ENCODE data around the gene PPDPF. TPM values are rescaled to one million over a fixed set of nuclear protein-coding genes. Genes with fewer than 3 reads are reported as not detected.
A peak's percentile ranks its signal among the peaks of the same experiment; 100 is the strongest.

Gene PPDPF
- total RNA-seq, 2 experiments from 2014 or later, result 34.9 to 117 TPM

- H3K27ac ChIP-seq (ENCODE audit: low read depth, low read length, poor library complexity, severe bottlenecking), result no peak overlapping the region
- no peak for TF ChIP-seq EZH2phosphoT487 (IDR thresholded peaks at IDR 0.05; ENCODE audit: borderline replicate concordance, low read depth, low read length)
- TF ChIP-seq CTCF (conservative IDR thresholded peaks at IDR 0.05; ENCODE audit: low read length), result no peak
- no peak for DNase-seq (ENCODE audit: low spot score)
- H3K36me3 ChIP-seq (ENCODE audit: insufficient read depth, low read length), result peaks cover 21% of the 10 kb centered on the region
- ChIA-PET CTCF (ENCODE audit: unreplicated experiment) (no interaction called here), POLR2A (no interaction called here)
- peaks cover 11% of the 10 kb centered on the region for H3K4me1 ChIP-seq (ENCODE audit: insufficient read depth, low read length, poor library complexity, severe bottlenecking)
- no peaks in the 10 kb centered on the region for H3K9me2 ChIP-seq (ENCODE audit: insufficient read depth, low read length)
- no TSS peak for BruUV-seq (replicated peaks)
- H4K20me1 ChIP-seq (ENCODE audit: insufficient read depth, low read length), result no peaks in the 10 kb centered on the region
- intact Hi-C loops (cut with micrococcal nuclease; ENCODE audit: unreplicated experiment), result no loop called here
- H3K4me3 ChIP-seq (ENCODE audit: low read depth, low read length, poor library complexity, severe bottlenecking), result no peak overlapping the region
- no peaks in the 10 kb centered on the region; the same call in 1 of the 2 replicates for H3K79me2 ChIP-seq (ENCODE audit: insufficient read depth, low read depth, low read length)
- H2AFZ ChIP-seq (ENCODE audit: low read length), result no peak overlapping the region
- peaks cover 6% of the 10 kb centered on the region; the same call in 1 of the 2 replicates for H3K9me3 ChIP-seq (ENCODE audit: low read length)
- no peak overlapping the region; the same call in 1 of the 2 replicates for H3K4me2 ChIP-seq (ENCODE audit: low read length)
Observed at GRCh38 chr20:63518946-63519667, 1.5 kb upstream of the PPDPF start.

- peak overlapping the region; percentile 95 for H3K4me3 ChIP-seq (ENCODE audit: low read depth, low read length, poor library complexity, severe bottlenecking)
- no peak overlapping the region for H3K27ac ChIP-seq (ENCODE audit: low read depth, low read length, poor library complexity, severe bottlenecking)
- H2AFZ ChIP-seq (ENCODE audit: low read length), result peak overlapping the region; percentile 84
- peaks cover 6% of the 10 kb centered on the region; the same call in 1 of the 2 replicates for H3K9me3 ChIP-seq (ENCODE audit: low read length)
- peak overlapping the region; percentile 100 for H3K4me2 ChIP-seq (ENCODE audit: low read length)
- BruUV-seq (replicated peaks), result no TSS peak
- TF ChIP-seq EZH2phosphoT487 (IDR thresholded peaks at IDR 0.05; ENCODE audit: borderline replicate concordance, low read depth, low read length) (no peak), CTCF (conservative IDR thresholded peaks at IDR 0.05; ENCODE audit: low read length) (peak; percentile 40; the same call in 1 of the 2 replicates)
- H3K79me2 ChIP-seq (ENCODE audit: insufficient read depth, low read depth, low read length), result no peaks in the 10 kb centered on the region; the same call in 1 of the 2 replicates
- H3K9me2 ChIP-seq (ENCODE audit: insufficient read depth, low read length), result no peaks in the 10 kb centered on the region
- intact Hi-C loops (cut with micrococcal nuclease; ENCODE audit: unreplicated experiment), result loop anchor here (2.0 kb wide), 1 partner anchor 23 kb away; no protein-coding TSS in a partner anchor
- H3K36me3 ChIP-seq (ENCODE audit: insufficient read depth, low read length), result peaks cover 21% of the 10 kb centered on the region
- peak; percentile 55 for DNase-seq (ENCODE audit: low spot score)
- no peaks in the 10 kb centered on the region for H4K20me1 ChIP-seq (ENCODE audit: insufficient read depth, low read length)
- peaks cover 11% of the 10 kb centered on the region for H3K4me1 ChIP-seq (ENCODE audit: insufficient read depth, low read length, poor library complexity, severe bottlenecking)
- CTCF ChIA-PET (ENCODE audit: unreplicated experiment), result interaction anchor here (0.6 kb wide), 1 partner anchor 1631 kb away, joined by 5 read pairs; no protein-coding TSS in a partner anchor
- POLR2A ChIA-PET, result interaction anchor here (0.6 to 1.0 kb wide), 3 partner anchors 24 to 60 kb away, joined by 3 to 4 read pairs (median 3); no protein-coding TSS in a partner anchor
Observed at GRCh38 chr20:63519668-63520503, 679 bp upstream of the PPDPF start.

All from OCI-LY7 (cell line).